Measurements from ENCODE around the gene PNLIPRP2.

DNA sequence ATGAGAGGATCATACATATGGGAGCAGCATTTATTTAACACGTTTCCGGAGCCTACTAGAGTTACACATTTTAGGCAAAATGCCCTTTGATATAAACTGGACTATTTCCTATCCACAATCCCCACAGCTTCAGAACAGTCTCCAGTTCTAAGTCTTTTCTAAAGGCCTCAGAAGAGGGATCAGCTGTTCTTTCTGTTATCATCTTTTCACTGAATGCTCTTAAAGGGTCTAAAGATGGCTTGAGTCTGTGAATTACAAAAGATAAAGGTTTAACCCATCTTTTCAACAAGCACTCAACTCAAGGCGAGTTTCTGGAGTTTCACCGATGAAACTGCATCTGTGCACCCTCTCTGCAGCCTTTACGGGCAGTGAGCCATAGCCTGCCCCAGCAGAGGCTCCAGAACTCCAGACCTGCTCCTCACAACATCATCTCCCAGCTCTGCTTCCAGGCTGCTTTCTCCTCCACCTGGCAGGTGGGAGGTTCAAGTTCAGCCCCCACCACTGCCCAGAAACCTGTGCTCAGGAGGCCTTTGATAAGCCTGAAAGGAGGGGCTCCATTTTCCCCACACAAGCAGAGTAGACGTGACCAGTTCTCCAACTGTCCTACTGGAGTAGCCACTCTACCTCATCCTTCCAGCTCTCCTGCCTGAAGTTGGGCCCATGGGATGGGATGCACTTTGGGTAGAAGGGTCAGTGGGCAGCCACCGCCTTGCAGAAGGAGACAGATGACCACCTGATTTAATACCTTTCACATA, 68.2 kb downstream of the PNLIPRP2 start:
- TF ChIP-seq, protein P1, sequence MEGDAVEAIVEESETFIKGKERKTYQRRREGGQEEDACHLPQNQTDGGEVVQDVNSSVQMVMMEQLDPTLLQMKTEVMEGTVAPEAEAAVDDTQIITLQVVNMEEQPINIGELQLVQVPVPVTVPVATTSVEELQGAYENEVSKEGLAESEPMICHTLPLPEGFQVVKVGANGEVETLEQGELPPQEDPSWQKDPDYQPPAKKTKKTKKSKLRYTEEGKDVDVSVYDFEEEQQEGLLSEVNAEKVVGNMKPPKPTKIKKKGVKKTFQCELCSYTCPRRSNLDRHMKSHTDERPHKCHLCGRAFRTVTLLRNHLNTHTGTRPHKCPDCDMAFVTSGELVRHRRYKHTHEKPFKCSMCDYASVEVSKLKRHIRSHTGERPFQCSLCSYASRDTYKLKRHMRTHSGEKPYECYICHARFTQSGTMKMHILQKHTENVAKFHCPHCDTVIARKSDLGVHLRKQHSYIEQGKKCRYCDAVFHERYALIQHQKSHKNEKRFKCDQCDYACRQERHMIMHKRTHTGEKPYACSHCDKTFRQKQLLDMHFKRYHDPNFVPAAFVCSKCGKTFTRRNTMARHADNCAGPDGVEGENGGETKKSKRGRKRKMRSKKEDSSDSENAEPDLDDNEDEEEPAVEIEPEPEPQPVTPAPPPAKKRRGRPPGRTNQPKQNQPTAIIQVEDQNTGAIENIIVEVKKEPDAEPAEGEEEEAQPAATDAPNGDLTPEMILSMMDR (IDR thresholded peaks at IDR 0.05) = no peak
- TF ChIP-seq POLR2A (IDR thresholded peaks at IDR 0.05; ENCODE audit: low read depth) = no peak

Measured in esophagus muscularis mucosa (tissue), 3 donors.